HEK293 (cell line): Measurements from ENCODE around the gene TNS3.

Source experiments
- CTCF ChIA-PET: fragments of 350-600 bp; formaldehyde crosslinking; extraction: SDS; loops from one replicate; lab custom pipeline; 2021; ENCODE audit warnings: antibody characterized with exemption; lab: Yijun Ruan, JAX
- POLR2A ChIA-PET: fragments of 300-600 bp; formaldehyde crosslinking; extraction: SDS; loops from one replicate; lab custom pipeline; 2020; ENCODE audit warnings: antibody characterized with exemption, inconsistent platforms; lab: Yijun Ruan, JAX
- H3K27ac ChIP-seq: fragments of 200-500 bp; sonication (Bioruptor generic); 2 replicates; pipeline ENCODE4 v1.5.1; 2014; ENCODE audit warnings: low read depth, low read length, control low read depth, inconsistent platforms; ENCODE audit errors: extremely low read depth
- H3K36me3 ChIP-seq, 2 experiments: fragments of 200-500 bp in 1 of 2; sonication (Bioruptor generic) in 1 of 2; 1 replicate in 1 of 2; 2 replicates in 1 of 2; pipeline ENCODE4 v1.5.1; 2014 to 2017; ENCODE audit warnings: inconsistent platforms in 2 of 2, low read length in 2 of 2; ENCODE audit not compliant: control insufficient read depth in 2 of 2, insufficient read depth in 1 of 2
- H3K4me1 ChIP-seq: fragments of 200-500 bp; sonication (Bioruptor generic); 2 replicates; pipeline ENCODE4 v1.5.1; 2014; ENCODE audit warnings: mild to moderate bottlenecking, low read length, inconsistent platforms; ENCODE audit not compliant: control insufficient read depth, insufficient read depth
- H3K4me3 ChIP-seq: 2 replicates; pipeline ENCODE4 v1.5.1; 2011; ENCODE audit warnings: low read depth, mild to moderate bottlenecking, control low read depth, low read length, moderate library complexity
- H3K9me3 ChIP-seq: fragments of 200-500 bp; sonication (Bioruptor generic); 2 replicates; pipeline ENCODE4 v1.5.1; 2014; ENCODE audit warnings: low read depth, low read length, inconsistent platforms; ENCODE audit not compliant: control insufficient read depth, insufficient read depth
- EGR2 ChIP-seq: fragments of 450-650 bp; formaldehyde crosslinking; IDR thresholded peaks from 2 replicates; pipeline ENCODE4 v1.5.1; 2016; ENCODE audit warnings: low read depth, missing biosample characterization, missing genetic modification characterization
- GLIS1 ChIP-seq: fragments of 450-650 bp; formaldehyde crosslinking; IDR thresholded peaks from 2 replicates; pipeline ENCODE4 v1.5.1; 2016; ENCODE audit warnings: missing biosample characterization, missing genetic modification characterization
- GLIS2 ChIP-seq: fragments of 450-650 bp; formaldehyde crosslinking; IDR thresholded peaks from 2 replicates; pipeline ENCODE4 v1.5.1; 2016; ENCODE audit warnings: missing biosample characterization, missing genetic modification characterization
- KLF9 ChIP-seq: fragments of 450-650 bp; formaldehyde crosslinking; IDR thresholded peaks from 2 replicates; pipeline ENCODE4 v1.5.1; 2016; ENCODE audit warnings: missing biosample characterization, missing genetic modification characterization, low read depth
- MEIS1 ChIP-seq: sonication (generic); formaldehyde crosslinking; IDR thresholded peaks from 2 replicates; pipeline ENCODE4 v1.8.1; 2022; ENCODE audit warnings: missing genetic modification reagents, mild to moderate bottlenecking, borderline replicate concordance
- PRDM10 ChIP-seq: fragments of 450-650 bp; formaldehyde crosslinking; IDR thresholded peaks from 2 replicates; pipeline ENCODE4 v1.5.1; 2016; ENCODE audit warnings: missing biosample characterization, missing genetic modification characterization
- SP2 ChIP-seq: fragments of 450-650 bp; formaldehyde crosslinking; IDR thresholded peaks from 2 replicates; pipeline ENCODE4 v1.5.1; 2016; ENCODE audit warnings: missing biosample characterization, missing genetic modification characterization
- SP3 ChIP-seq: fragments of 450-650 bp; formaldehyde crosslinking; IDR thresholded peaks from 2 replicates; pipeline ENCODE4 v1.5.1; 2016; ENCODE audit warnings: missing biosample characterization, missing genetic modification characterization
- SP7 ChIP-seq: fragments of 450-650 bp; formaldehyde crosslinking; IDR thresholded peaks from 2 replicates; pipeline ENCODE4 v1.5.1; 2016; ENCODE audit warnings: missing biosample characterization, missing genetic modification characterization
- WT1 ChIP-seq: fragments of 450-650 bp; formaldehyde crosslinking; IDR thresholded peaks from 2 replicates; pipeline ENCODE4 v1.5.1; 2016; ENCODE audit warnings: missing biosample characterization, missing genetic modification characterization
- ZBTB1 ChIP-seq: fragments of 450-650 bp; formaldehyde crosslinking; IDR thresholded peaks from 2 replicates; pipeline ENCODE4 v1.5.1; 2016; ENCODE audit warnings: missing biosample characterization, missing genetic modification characterization
- ZBTB20 ChIP-seq: fragments of 450-650 bp; formaldehyde crosslinking; IDR thresholded peaks from 2 replicates; pipeline ENCODE4 v1.5.1; 2016; ENCODE audit warnings: missing biosample characterization, missing genetic modification characterization
- ZFHX2 ChIP-seq: fragments of 450-650 bp; formaldehyde crosslinking; conservative IDR thresholded peaks from 2 replicates; pipeline ENCODE4 v1.5.1; 2016; ENCODE audit warnings: missing biosample characterization, missing genetic modification characterization
- ZIC2 ChIP-seq: fragments of 450-650 bp; formaldehyde crosslinking; IDR thresholded peaks from 2 replicates; pipeline ENCODE4 v1.5.1; 2016; ENCODE audit warnings: missing biosample characterization, missing genetic modification characterization
- ZNF366 ChIP-seq: fragments of 450-650 bp; formaldehyde crosslinking; conservative IDR thresholded peaks from 2 replicates; pipeline ENCODE4 v1.5.1; 2016; ENCODE audit warnings: missing biosample characterization, missing genetic modification characterization
- ZNF639 ChIP-seq: fragments of 450-650 bp; formaldehyde crosslinking; IDR thresholded peaks from 2 replicates; pipeline ENCODE4 v1.5.1; 2016; ENCODE audit warnings: missing biosample characterization, missing genetic modification characterization
- ZSCAN16 ChIP-seq: fragments of 450-650 bp; formaldehyde crosslinking; IDR thresholded peaks from 2 replicates; pipeline ENCODE4 v1.5.1; 2016; ENCODE audit warnings: missing biosample characterization, missing genetic modification characterization
- TF ChIP-seq, protein P1 (sequence below): fragments of 450-650 bp; formaldehyde crosslinking; IDR thresholded peaks from 2 replicates; pipeline ENCODE4 v1.5.1; 2016; ENCODE audit warnings: missing biosample characterization, missing genetic modification characterization

Gene TNS3

GRCh38 chr7:47228386-47229014 is 353.4 kb downstream of the TNS3 start:
- H3K4me1 ChIP-seq = peaks cover 4% of the 10 kb centered on the region; the same call in 1 of the 2 replicates
- no peak overlapping the region for H3K4me3 ChIP-seq
- no peaks in the 10 kb centered on the region for H3K36me3 ChIP-seq
- ChIA-PET POLR2A (interaction anchor here (0.8 kb wide), 1 partner anchor 10 kb away, joined by 3 read pairs; no protein-coding TSS in a partner anchor), CTCF (no interaction called here)
- no peaks in the 10 kb centered on the region for H3K9me3 ChIP-seq
- H3K27ac ChIP-seq = no peak overlapping the region
- TF ChIP-seq PRDM10 (tag by site-specific recombination) (peak; percentile 51), ZFHX2 (peak; percentile 93), ZNF366 (tag by site-specific recombination) (peak; percentile 20; the same call in 1 of the 2 replicates), ZBTB1 (tag by site-specific recombination) (no peak), ZNF639 (tag by site-specific recombination) (no peak), SP2 (tag by site-specific recombination) (peak; percentile 76), SP3 (tag by site-specific recombination) (peak; percentile 96), EGR2 (tag by site-specific recombination) (peak; percentile 99), WT1 (tag by site-specific recombination) (0 out of 2 replicates have a peak, but pooled peaks have one; percentile 42), KLF9 (tag by site-specific recombination) (peak; percentile 76)
- TF ChIP-seq, all 188 proteins: peak for 8

GRCh38 chr7:47227762-47228177 is 354.1 kb downstream of the TNS3 start:
- POLR2A ChIA-PET = interaction anchor here (0.8 kb wide), 1 partner anchor 9 kb away, joined by 3 read pairs; no protein-coding TSS in a partner anchor
- Histone ChIP-seq H3K4me1 (peaks cover 4% of the 10 kb centered on the region; the same call in 1 of the 2 replicates), H3K27ac (no peak overlapping the region), H3K4me3 (no peak overlapping the region), H3K9me3 (no peaks in the 10 kb centered on the region), H3K36me3 (no peaks in the 10 kb centered on the region)
- CTCF ChIA-PET = interaction anchor here (0.6 to 1.3 kb wide), 2 partner anchors 24 to 26 kb away, joined by 3 to 4 read pairs; no protein-coding TSS in a partner anchor
- TF ChIP-seq GLIS1 (peak; percentile 97), ZSCAN16 (tag by site-specific recombination) (no peak), SP7 (tag by site-specific recombination) (peak; percentile 52), MEIS1 (peak; percentile 84), GLIS2 (0 out of 2 replicates have a peak, but pooled peaks have one; percentile 11), ZBTB20 (peak; percentile 88), ZIC2 (tag by site-specific recombination) (peak; percentile 94)
- TF ChIP-seq, protein P1, sequence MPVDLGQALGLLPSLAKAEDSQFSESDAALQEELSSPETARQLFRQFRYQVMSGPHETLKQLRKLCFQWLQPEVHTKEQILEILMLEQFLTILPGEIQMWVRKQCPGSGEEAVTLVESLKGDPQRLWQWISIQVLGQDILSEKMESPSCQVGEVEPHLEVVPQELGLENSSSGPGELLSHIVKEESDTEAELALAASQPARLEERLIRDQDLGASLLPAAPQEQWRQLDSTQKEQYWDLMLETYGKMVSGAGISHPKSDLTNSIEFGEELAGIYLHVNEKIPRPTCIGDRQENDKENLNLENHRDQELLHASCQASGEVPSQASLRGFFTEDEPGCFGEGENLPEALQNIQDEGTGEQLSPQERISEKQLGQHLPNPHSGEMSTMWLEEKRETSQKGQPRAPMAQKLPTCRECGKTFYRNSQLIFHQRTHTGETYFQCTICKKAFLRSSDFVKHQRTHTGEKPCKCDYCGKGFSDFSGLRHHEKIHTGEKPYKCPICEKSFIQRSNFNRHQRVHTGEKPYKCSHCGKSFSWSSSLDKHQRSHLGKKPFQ (tag by site-specific recombination) = no peak
